Erythroblast (primary cell): ENCODE data around the gene EXOC1L.

Source experiments
- GATA1 ChIP-seq: IDR thresholded peaks from 2 replicates; pipeline ENCODE4 v1.6.1; 2011; ENCODE audit warnings: low read depth, mild to moderate bottlenecking, control low read depth, low read length, moderate library complexity
- POLR2A ChIP-seq: IDR thresholded peaks from 2 replicates; pipeline ENCODE4 v1.6.1; 2011; ENCODE audit warnings: mild to moderate bottlenecking, low read length

- TF ChIP-seq POLR2A: no peak
- no peak for TF ChIP-seq GATA1
Observed at GRCh38 chr4:55849724-55850123, 30.1 kb downstream of the EXOC1L start.
